DOHH2 (cell line): ENCODE results near the gene RHEX.

Experiments used
- EZH2phosphoT487 ChIP-seq: fragments of 200-600 bp; sonication (generic); IDR thresholded peaks from 2 replicates; pipeline ENCODE4 v1.6.1; 2017; ENCODE audit warnings: borderline replicate concordance, mild to moderate bottlenecking, antibody characterized with exemption, low read length, moderate library complexity, mixed read lengths
- TF ChIP-seq, protein P1 (sequence below): fragments of 200-600 bp; sonication (generic); IDR thresholded peaks from one replicate; pipeline ENCODE4 v1.5.1; 2014; ENCODE audit warnings: antibody characterized with exemption, mild to moderate bottlenecking, low read depth, low read length; ENCODE audit not compliant: poor library complexity, severe bottlenecking

DNA sequence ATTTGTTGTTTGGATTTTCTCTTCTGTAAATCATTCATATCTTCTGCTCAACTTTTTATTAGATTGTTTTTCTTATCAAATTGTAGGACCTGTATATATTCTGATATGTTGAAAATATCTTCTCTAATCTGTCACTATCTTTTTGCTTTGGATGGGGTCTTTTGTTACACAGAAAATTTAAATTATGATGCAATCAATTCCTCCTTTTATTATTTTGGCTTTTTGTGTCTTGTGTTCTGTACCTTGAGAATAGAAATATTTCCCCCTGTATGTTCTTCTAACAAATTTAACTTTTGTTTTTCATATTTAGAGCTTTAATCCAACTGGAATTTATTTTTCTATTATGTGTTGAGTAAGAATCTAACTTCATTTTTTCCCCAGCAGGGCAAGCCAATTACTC, 67.4 kb downstream of the RHEX start:
- TF ChIP-seq, protein P1, sequence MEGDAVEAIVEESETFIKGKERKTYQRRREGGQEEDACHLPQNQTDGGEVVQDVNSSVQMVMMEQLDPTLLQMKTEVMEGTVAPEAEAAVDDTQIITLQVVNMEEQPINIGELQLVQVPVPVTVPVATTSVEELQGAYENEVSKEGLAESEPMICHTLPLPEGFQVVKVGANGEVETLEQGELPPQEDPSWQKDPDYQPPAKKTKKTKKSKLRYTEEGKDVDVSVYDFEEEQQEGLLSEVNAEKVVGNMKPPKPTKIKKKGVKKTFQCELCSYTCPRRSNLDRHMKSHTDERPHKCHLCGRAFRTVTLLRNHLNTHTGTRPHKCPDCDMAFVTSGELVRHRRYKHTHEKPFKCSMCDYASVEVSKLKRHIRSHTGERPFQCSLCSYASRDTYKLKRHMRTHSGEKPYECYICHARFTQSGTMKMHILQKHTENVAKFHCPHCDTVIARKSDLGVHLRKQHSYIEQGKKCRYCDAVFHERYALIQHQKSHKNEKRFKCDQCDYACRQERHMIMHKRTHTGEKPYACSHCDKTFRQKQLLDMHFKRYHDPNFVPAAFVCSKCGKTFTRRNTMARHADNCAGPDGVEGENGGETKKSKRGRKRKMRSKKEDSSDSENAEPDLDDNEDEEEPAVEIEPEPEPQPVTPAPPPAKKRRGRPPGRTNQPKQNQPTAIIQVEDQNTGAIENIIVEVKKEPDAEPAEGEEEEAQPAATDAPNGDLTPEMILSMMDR = no peak
- no peak for TF ChIP-seq EZH2phosphoT487
